ENCODE data around the gene PTPRQ. TPM values are rescaled to one million over a fixed set of nuclear protein-coding genes. Genes with fewer than 3 reads are reported as not detected.

PTPRQ gene
- polyA plus RNA-seq, 2 of the 4 experiments (the other 2 are of a cell fraction) = 0.14 to 0.17 TPM

GRCh38 chr12:80432061-80432460, 12.0 kb upstream of the PTPRQ start:
- peak; percentile 36 for FAIRE-seq
- POLR2A ChIA-PET = no interaction called here
- no peak for DNase-seq (ENCODE audit: low read depth in 1 of 2, low spot score in 1 of 2)

GRCh38 chr12:80441921-80442320, 2.1 kb upstream of the PTPRQ start:
- TF ChIP-seq ZC3H11A (IDR thresholded peaks at IDR 0.05) (no peak), FOXS1 (CRISPR knock-in tag; IDR thresholded peaks at IDR 0.05) (no peak)
- ATAC-seq = no peak
- H3K4me1 ChIP-seq = peaks cover 35% of the 10 kb centered on the region
- POLR2A ChIA-PET = no interaction called here
- no peak overlapping the region for H3K27ac ChIP-seq
- H3K4me3 ChIP-seq = no peak overlapping the region
- H3K4me2 ChIP-seq = no peak overlapping the region
- CTCF ChIA-PET = no interaction called here
- DNase-seq (ENCODE audit: low read depth in 1 of 2, low spot score in 1 of 2) = no peak
- FAIRE-seq = no peak
- no peaks in the 10 kb centered on the region for H3K9me3 ChIP-seq

More at GRCh38 chr12:80432061-80432460, 12.0 kb upstream of the PTPRQ start:
- no peak overlapping the region for H3K4me2 ChIP-seq
- TF ChIP-seq ZC3H11A (IDR thresholded peaks at IDR 0.05) (no peak), E2F6 (IDR thresholded peaks at IDR 0.05; ENCODE audit: borderline replicate concordance, low read depth) (no peak), ZSCAN20 (CRISPR knock-in tag; IDR thresholded peaks at IDR 0.05) (no peak), REST (IDR thresholded peaks at IDR 0.05) (no peak), HDAC2 (IDR thresholded peaks at IDR 0.05) (no peak), MAFK (IDR thresholded peaks at IDR 0.05; ENCODE audit: partially characterized antibody) (no peak), PHF8 (IDR thresholded peaks at IDR 0.05; ENCODE audit: borderline replicate concordance, low read depth) (no peak), FOXS1 (CRISPR knock-in tag; IDR thresholded peaks at IDR 0.05) (no peak)
- no peak overlapping the region for H3K27ac ChIP-seq
- H3K4me1 ChIP-seq = no peaks in the 10 kb centered on the region
- H3K4me3 ChIP-seq = no peak overlapping the region
- no peaks in the 10 kb centered on the region for H3K9me3 ChIP-seq
- CTCF ChIA-PET = no interaction called here
- ATAC-seq = no peak
- 16% methylated on average over 2 of the region's 2 CpGs for WGBS (ENCODE audit: missing lambda C conversion rate)

- ATAC-seq (peak in 1 of 2 experiments; percentile 71; a peak in 3 of 6 replicates), DNase-seq (ENCODE audit: low read depth in 1 of 2, low spot score in 1 of 2) (peak in 1 of 2 experiments; percentile 29), FAIRE-seq (peak; percentile 23)
- CTCF ChIA-PET = no interaction called here
- Histone ChIP-seq H3K4me2 (peak overlapping the region; percentile 68), H3K4me3 (no peak overlapping the region), H3K9me3 (no peaks in the 10 kb centered on the region), H3K4me1 (peaks cover 35% of the 10 kb centered on the region), H3K27ac (no peak overlapping the region)
- TF ChIP-seq HOXB5 (CRISPR knock-in tag; IDR thresholded peaks at IDR 0.05) (no peak), HOXB13 (CRISPR knock-in tag; IDR thresholded peaks at IDR 0.05; ENCODE audit: low read depth) (no peak), FOSL2 (IDR thresholded peaks at IDR 0.05) (no peak), FOSL2 (CRISPR knock-in tag; IDR thresholded peaks at IDR 0.05) (no peak), JUNB (IDR thresholded peaks at IDR 0.05) (no peak), SREBF2 (IDR thresholded peaks at IDR 0.05) (no peak), RARB (CRISPR knock-in tag; IDR thresholded peaks at IDR 0.05) (no peak), HMGXB4 (CRISPR knock-in tag; IDR thresholded peaks at IDR 0.05; ENCODE audit: borderline replicate concordance) (no peak), RCOR1 (IDR thresholded peaks at IDR 0.05; ENCODE audit: low read depth, low read length) (no peak)
- POLR2A ChIA-PET = no interaction called here
- 53% methylated on average over 7 of the region's 7 CpGs for WGBS (ENCODE audit: missing lambda C conversion rate)
These were observed 1.4 kb upstream of the PTPRQ start for GRCh38 chr12:80442426-80443222.
